Colonic mucosa (tissue), 4 donors: ENCODE data around the gene GARIN1A. TPM values are rescaled to one million over a fixed set of nuclear protein-coding genes. Genes with fewer than 3 reads are reported as not detected.

Source experiments
- DNase-seq: peaks from one replicate; pipeline ENCODE4 v3.0.0-alpha.2; 2020
- H3K27ac ChIP-seq: fragments of 200-600 bp; one replicate; pipeline ENCODE4 v1.8.0; 2021
- H3K27me3 ChIP-seq: fragments of 200-600 bp; one replicate; pipeline ENCODE4 v1.8.0; 2021
- H3K36me3 ChIP-seq: fragments of 200-600 bp; one replicate; pipeline ENCODE4 v1.8.0; 2021
- H3K4me1 ChIP-seq: fragments of 200-600 bp; one replicate; pipeline ENCODE4 v1.8.0; 2021; ENCODE audit warnings: mild to moderate bottlenecking
- H3K4me3 ChIP-seq: fragments of 200-600 bp; one replicate; pipeline ENCODE4 v1.8.0; 2021
- H3K9ac ChIP-seq, 2 donors: one replicate each; pipeline ENCODE4 v1.7.0; 2013; ENCODE audit warnings: control low read depth in 2 of 2, low read depth in 2 of 2, low read length in 2 of 2
- H3K9me3 ChIP-seq: fragments of 200-600 bp; one replicate; pipeline ENCODE4 v1.8.0; 2021
- intact Hi-C: fragments of 100-400 bp; cut with DNase I; formaldehyde crosslinking; loops from one replicate; pipeline ENCODE4 v1.14.1; 2022
- total RNA-seq, 2 donors: library from RNA; stranded (reverse); fragmentation: NEBNext Ultra II Directional in 1 of 2; extraction: Animal tissue kit (Norgen Biotek cat#: 25700) in 1 of 2; gene quantifications; one replicate each; pipeline ENCODE4 v1.2.1, GENCODE V29; 2021
- TF ChIP-seq, protein P1 (sequence below): fragments of 200-600 bp; IDR thresholded peaks from one replicate; pipeline ENCODE4 v1.8.0; 2022; ENCODE audit warnings: antibody characterized with exemption, mild to moderate bottlenecking
- donor health status: healthy.
- donor health status: DM: no; HTN: no; CAD: no.
- donor health status: DM: no; HTN: no; CAD: no.

Gene GARIN1A
- total RNA-seq, 2 donors from 2014 or later = 0.85 to 0.89 TPM

GRCh38 chr7:128721376-128721775 is 49.3 kb downstream of the GARIN1A start:
- H3K27ac ChIP-seq = no peak overlapping the region
- no peaks in the 10 kb centered on the region for H3K9me3 ChIP-seq
- TF ChIP-seq, protein P1, sequence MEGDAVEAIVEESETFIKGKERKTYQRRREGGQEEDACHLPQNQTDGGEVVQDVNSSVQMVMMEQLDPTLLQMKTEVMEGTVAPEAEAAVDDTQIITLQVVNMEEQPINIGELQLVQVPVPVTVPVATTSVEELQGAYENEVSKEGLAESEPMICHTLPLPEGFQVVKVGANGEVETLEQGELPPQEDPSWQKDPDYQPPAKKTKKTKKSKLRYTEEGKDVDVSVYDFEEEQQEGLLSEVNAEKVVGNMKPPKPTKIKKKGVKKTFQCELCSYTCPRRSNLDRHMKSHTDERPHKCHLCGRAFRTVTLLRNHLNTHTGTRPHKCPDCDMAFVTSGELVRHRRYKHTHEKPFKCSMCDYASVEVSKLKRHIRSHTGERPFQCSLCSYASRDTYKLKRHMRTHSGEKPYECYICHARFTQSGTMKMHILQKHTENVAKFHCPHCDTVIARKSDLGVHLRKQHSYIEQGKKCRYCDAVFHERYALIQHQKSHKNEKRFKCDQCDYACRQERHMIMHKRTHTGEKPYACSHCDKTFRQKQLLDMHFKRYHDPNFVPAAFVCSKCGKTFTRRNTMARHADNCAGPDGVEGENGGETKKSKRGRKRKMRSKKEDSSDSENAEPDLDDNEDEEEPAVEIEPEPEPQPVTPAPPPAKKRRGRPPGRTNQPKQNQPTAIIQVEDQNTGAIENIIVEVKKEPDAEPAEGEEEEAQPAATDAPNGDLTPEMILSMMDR = no peak
- DNase-seq = no peak
- no peak overlapping the region for H3K4me3 ChIP-seq
- no peak overlapping the region for H3K9ac ChIP-seq
- H3K36me3 ChIP-seq = no peaks in the 10 kb centered on the region
- no peaks in the 10 kb centered on the region for H3K4me1 ChIP-seq
- no peaks in the 10 kb centered on the region for H3K27me3 ChIP-seq
- intact Hi-C loops = no loop called here

Other genes starting within 250 kb of the GARIN1A start
- 10 to 100 TPM; 12.1 to 31.4 TPM for gene HILPDA, start 216.4 kb upstream of the GARIN1A start, total RNA-seq
- 10 to 100 TPM; 24.6 to 36.8 TPM for gene METTL2B, start 195.5 kb upstream of the GARIN1A start, total RNA-seq
- 10 to 100 TPM; 47.9 to 63.8 TPM for gene CALU, start 67.1 kb downstream of the GARIN1A start, total RNA-seq
- not detected for gene OPN1SW, start 103.5 kb downstream of the GARIN1A start, total RNA-seq
- 1 to 10 TPM in 1 of 2 donors, under 1 TPM in 1; 0.64 to 5.8 TPM for gene CCDC136, start 119.7 kb downstream of the GARIN1A start, total RNA-seq
- 10 to 100 TPM in 1 of 2 donors, 1 to 10 TPM in 1; 4.5 to 88.6 TPM for gene FLNC, start 158.1 kb downstream of the GARIN1A start, total RNA-seq
- gene ATP6V1F, start 190.6 kb downstream of the GARIN1A start, total RNA-seq = 100 to 1,000 TPM in 1 of 2 donors, 10 to 100 TPM in 1; 94.4 to 105 TPM
- gene KCP, start 238.4 kb downstream of the GARIN1A start, total RNA-seq = 1 to 10 TPM in 1 of 2 donors, under 1 TPM in 1; 0.64 to 1.1 TPM